Stimulated activated CD4-positive, alpha-beta T cell treated with anti-CD3 and anti-CD28 coated beads, Interleukin-12 subunit alpha, Interleukin-12 subunit beta, amount 100 ng/mL, for 4 hours (primary cell): ENCODE data around the gene PAK5.

Source experiments
- DNase-seq: peaks from one replicate; pipeline ENCODE4 v3.0.0-alpha.2; 2020

PAK5 gene

GRCh38 chr20:9775176-9775575, 63.7 kb downstream of the PAK5 start:
- DNase-seq: no peak

GRCh38 chr20:9769954-9770353, 68.9 kb downstream of the PAK5 start:
- no peak for DNase-seq

- no peak for DNase-seq
Measured at GRCh38 chr20:9761476-9761875, 77.4 kb downstream of the PAK5 start.

- DNase-seq: no peak
Measured at GRCh38 chr20:9759392-9759791, 79.5 kb downstream of the PAK5 start.

- no peak for DNase-seq
Measured at GRCh38 chr20:9758752-9759151, 80.1 kb downstream of the PAK5 start.

- DNase-seq: no peak
Measured at GRCh38 chr20:9756660-9757059, 82.2 kb downstream of the PAK5 start.

- no peak for DNase-seq
Measured at GRCh38 chr20:9755301-9755700, 83.6 kb downstream of the PAK5 start.

- no peak for DNase-seq
Measured at GRCh38 chr20:9744551-9744950, 94.3 kb downstream of the PAK5 start.

- no peak for DNase-seq
Measured at GRCh38 chr20:9743871-9744270, 95.0 kb downstream of the PAK5 start.

- DNase-seq: no peak
Measured at GRCh38 chr20:9742821-9743220, 96.1 kb downstream of the PAK5 start.

- DNase-seq: no peak
Measured at GRCh38 chr20:9741996-9742395, 96.9 kb downstream of the PAK5 start.

- DNase-seq: no peak
Measured at GRCh38 chr20:9740486-9740885, 98.4 kb downstream of the PAK5 start.

GRCh38 chr20:9739991-9740390, 98.9 kb downstream of the PAK5 start:
- DNase-seq: no peak

GRCh38 chr20:9736373-9736772, 102.5 kb downstream of the PAK5 start:
- no peak for DNase-seq

- no peak for DNase-seq
Measured at GRCh38 chr20:9723501-9724202, 115.2 kb downstream of the PAK5 start.

- no peak for DNase-seq
Measured at GRCh38 chr20:9711872-9712271, 127.0 kb downstream of the PAK5 start.

- DNase-seq: no peak
Measured at GRCh38 chr20:9710685-9711084, 128.2 kb downstream of the PAK5 start.

GRCh38 chr20:9705722-9706476, 133.0 kb downstream of the PAK5 start:
- no peak for DNase-seq

- no peak for DNase-seq
Measured at GRCh38 chr20:9699181-9699580, 139.7 kb downstream of the PAK5 start.

- DNase-seq: no peak
Measured at GRCh38 chr20:9689041-9689440, 149.8 kb downstream of the PAK5 start.

GRCh38 chr20:9686866-9687265, 152.0 kb downstream of the PAK5 start:
- DNase-seq: no peak

GRCh38 chr20:9686455-9686854, 152.4 kb downstream of the PAK5 start:
- no peak for DNase-seq

GRCh38 chr20:9686001-9686400, 152.9 kb downstream of the PAK5 start:
- DNase-seq: no peak

GRCh38 chr20:9685011-9685410, 153.9 kb downstream of the PAK5 start:
- no peak for DNase-seq
